GM13977 (cell line): Measurements from ENCODE around the gene AFM.

Source experiments
- DNase-seq: peaks from one replicate; pipeline ENCODE4 v3.0.0; 2012; ENCODE audit warnings: low spot score
- CTCF ChIP-seq: IDR thresholded peaks from 2 replicates; pipeline ENCODE4 v1.5.1; 2012; ENCODE audit warnings: mild to moderate bottlenecking, control low read depth; ENCODE audit not compliant: insufficient read depth; ENCODE audit errors: extremely low read depth, missing control alignments
- in situ Hi-C: fragments of 300-500 bp; cut with MboI; formaldehyde crosslinking; loops from one replicate; pipeline ENCODE4 v1.12.0; 2022; ENCODE audit warnings: low sequenced_read_pairs, low pct_unique_long_range_greater_than_20kb, mixed read lengths, inconsistent platforms; ENCODE audit not compliant: unreplicated experiment

AFM gene

GRCh38 chr4:73520821-73521220 is 39.3 kb downstream of the AFM start:
- no peak for TF ChIP-seq CTCF
- DNase-seq = no peak
- in situ Hi-C loops = no loop called here

- in situ Hi-C loops = no loop called here
- DNase-seq = no peak
- no peak for TF ChIP-seq CTCF
These were observed 41.6 kb downstream of the AFM start for GRCh38 chr4:73523126-73523525.

GRCh38 chr4:73525611-73526010 is 44.1 kb downstream of the AFM start:
- TF ChIP-seq CTCF = no peak
- no peak for DNase-seq
- in situ Hi-C loops = no loop called here

- no peak for TF ChIP-seq CTCF
- DNase-seq = no peak
These were observed 45.7 kb downstream of the AFM start for GRCh38 chr4:73527196-73527595.

GRCh38 chr4:73528171-73528570 is 46.6 kb downstream of the AFM start:
- no peak for DNase-seq
- in situ Hi-C loops = no loop called here
- TF ChIP-seq CTCF = no peak

More at GRCh38 chr4:73527196-73527595, 45.7 kb downstream of the AFM start:
- in situ Hi-C loops = no loop called here

GRCh38 chr4:73533515-73534422 is 52.2 kb downstream of the AFM start:
- in situ Hi-C loops = no loop called here
- no peak for DNase-seq

More at GRCh38 chr4:73533515-73534422, 52.2 kb downstream of the AFM start:
- no peak for TF ChIP-seq CTCF
